ENCODE measurements around the gene ADH1B. TPM values are rescaled to one million over a fixed set of nuclear protein-coding genes. Genes with fewer than 3 reads are reported as not detected.

The ADH1B gene
- total RNA-seq, 1 experiment from 2014 or later = not detected

Other genes with a start within 250 kb of the ADH1B start
- gene ADH5, start 232.6 kb downstream of the ADH1B start, total RNA-seq (2014; rRNA removed; shearing (Covaris generic)) = 89.4 and 126 TPM in 2 replicates
- gene ADH4, start 177.1 kb downstream of the ADH1B start, total RNA-seq (2014; rRNA removed; shearing (Covaris generic)) = not detected in 2 replicates
- not detected in 2 replicates for gene ADH6, start 102.2 kb downstream of the ADH1B start, total RNA-seq (2014; rRNA removed; shearing (Covaris generic))
- gene ADH1A, start 30.4 kb downstream of the ADH1B start, total RNA-seq (2014; rRNA removed; shearing (Covaris generic)) = not detected in 2 replicates
- 0.05 and 0.57 TPM in 2 replicates for gene ADH1C, start 31.3 kb upstream of the ADH1B start, total RNA-seq (2014; rRNA removed; shearing (Covaris generic))
- not detected in 2 replicates for gene ADH7, start 113.9 kb upstream of the ADH1B start, total RNA-seq (2014; rRNA removed; shearing (Covaris generic))
- not detected in 2 replicates for gene C4orf17, start 189.6 kb upstream of the ADH1B start, total RNA-seq (2014; rRNA removed; shearing (Covaris generic))
- gene TRMT10A, start 242.6 kb upstream of the ADH1B start, total RNA-seq (2014; rRNA removed; shearing (Covaris generic)) = 3.4 and 3.7 TPM in 2 replicates

Data from M059J (cell line).